Stimulated activated naive CD8-positive, alpha-beta T cell treated with anti-CD3 and anti-CD28 coated beads, Interleukin-15, Interleukin-2, amounts not matched to agents 100 U/mL and 50 U/mL, for 24 hours (primary cell): ENCODE measurements around the gene WDR82.

ENCODE experiments used
- ATAC-seq: fragments of 150-1000 bp; cut with Tn5 transposase; one replicate; pipeline ENCODE4 v1.10.0; 2021
- DNase-seq: peaks from one replicate; pipeline ENCODE4 v3.0.0; 2021

WDR82 gene

GRCh38 chr3:52278510-52279069 lies at the start of gene WDR82:
Gene WDR82, minus strand, starts transcription at chr3:52278649. Its CDS starts 288 bp downstream, at chr3:52278361.
- peak; percentile 100 for DNase-seq
- ATAC-seq = peak; percentile 83

- no peak for DNase-seq
- ATAC-seq = no peak
Observed at GRCh38 chr3:52327486-52328290, 49.2 kb upstream of the WDR82 start.

- ATAC-seq = no peak
- DNase-seq = no peak
Observed at GRCh38 chr3:52326976-52327375, 48.5 kb upstream of the WDR82 start.

- DNase-seq = no peak
- no peak for ATAC-seq
Observed at GRCh38 chr3:52325686-52326085, 47.2 kb upstream of the WDR82 start.

GRCh38 chr3:52324676-52325075 lies 46.2 kb upstream of the WDR82 start:
- DNase-seq (no peak), ATAC-seq (no peak)

GRCh38 chr3:52323526-52324295 lies 45.3 kb upstream of the WDR82 start:
- no peak for DNase-seq
- peak; percentile 15 for ATAC-seq

GRCh38 chr3:52322466-52322865 lies 44.0 kb upstream of the WDR82 start:
- no peak for DNase-seq
- ATAC-seq = no peak

- DNase-seq (no peak), ATAC-seq (no peak)
Observed at GRCh38 chr3:52321481-52321880, 43.0 kb upstream of the WDR82 start.

- no peak for ATAC-seq
Observed at GRCh38 chr3:52319921-52320595, 41.6 kb upstream of the WDR82 start.

GRCh38 chr3:52318186-52318816 lies 39.9 kb upstream of the WDR82 start:
- DNase-seq (no peak), ATAC-seq (no peak)

More at GRCh38 chr3:52319921-52320595, 41.6 kb upstream of the WDR82 start:
- DNase-seq = no peak

- ATAC-seq = peak; percentile 85
- DNase-seq = peak; percentile 71
Observed at GRCh38 chr3:52317208-52318000, 39.0 kb upstream of the WDR82 start.

- DNase-seq (no peak), ATAC-seq (no peak)
Observed at GRCh38 chr3:52315977-52316764, 37.7 kb upstream of the WDR82 start, which contains the start of gene DNAH1. Gene DNAH1, plus strand, starts transcription at chr3:52316319. Its CDS starts 6,124 bp downstream, at chr3:52322443.

- ATAC-seq (no peak), DNase-seq (no peak)
Observed at GRCh38 chr3:52315006-52315405, 36.6 kb upstream of the WDR82 start.

- DNase-seq (no peak), ATAC-seq (no peak)
Observed at GRCh38 chr3:52314489-52314888, 36.0 kb upstream of the WDR82 start.

GRCh38 chr3:52313774-52314188 lies 35.3 kb upstream of the WDR82 start:
- DNase-seq = peak; percentile 42
- peak; percentile 31 for ATAC-seq

- DNase-seq (no peak), ATAC-seq (no peak)
Observed at GRCh38 chr3:52313188-52313773, 34.8 kb upstream of the WDR82 start.

- ATAC-seq (no peak), DNase-seq (no peak)
Observed at GRCh38 chr3:52311576-52312119, 33.2 kb upstream of the WDR82 start.

GRCh38 chr3:52310861-52311575 lies 32.6 kb upstream of the WDR82 start:
- peak; percentile 92 for ATAC-seq
- peak; percentile 69 for DNase-seq

GRCh38 chr3:52308308-52308707 lies 29.9 kb upstream of the WDR82 start:
- ATAC-seq = no peak
- DNase-seq = no peak
